Measurements from ENCODE around the gene TLR5.
"Not testable (repeated sequence)": the region's sequence is repeated elsewhere in the genome, so short reads cannot be mapped to it uniquely, and the experiment has no call there.

The TLR5 gene

GRCh38 chr1:223177681-223178080, 34.6 kb upstream of the TLR5 start:
- Histone ChIP-seq H3K9me3 (ENCODE audit: control insufficient read depth in 2 of 2, low read length in 2 of 2) (no peaks in the 10 kb centered on the region), H3K4me3 (ENCODE audit: low read length in 2 of 2) (no peak overlapping the region), H3K9ac (ENCODE audit: low read depth in 1 of 2, low read length in 2 of 2) (no peak overlapping the region), H3K27me3 (ENCODE audit: control insufficient read depth in 2 of 2, insufficient read depth in 2 of 2, low read length in 2 of 2) (no peaks in the 10 kb centered on the region), H3K36me3 (ENCODE audit: control insufficient read depth in 2 of 2, insufficient read depth in 2 of 2, low read length in 2 of 2) (no peaks in the 10 kb centered on the region), H3K4me1 (ENCODE audit: control insufficient read depth in 2 of 2, insufficient read depth in 2 of 2, low read length in 2 of 2) (no peaks in the 10 kb centered on the region), H3K27ac (ENCODE audit: low read depth in 2 of 2, low read length in 2 of 2) (peak overlapping the region in 1 of 2 donors; percentile 16)

GRCh38 chr1:223176437-223176836, 33.4 kb upstream of the TLR5 start:
- Histone ChIP-seq H3K4me1 (ENCODE audit: control insufficient read depth in 2 of 2, insufficient read depth in 2 of 2, low read length in 2 of 2) (no peaks in the 10 kb centered on the region), H3K27me3 (ENCODE audit: control insufficient read depth in 2 of 2, insufficient read depth in 2 of 2, low read length in 2 of 2) (no peaks in the 10 kb centered on the region), H3K4me3 (ENCODE audit: low read length in 2 of 2) (no peak overlapping the region), H3K9ac (ENCODE audit: low read depth in 1 of 2, low read length in 2 of 2) (no peak overlapping the region), H3K27ac (ENCODE audit: low read depth in 2 of 2, low read length in 2 of 2) (peak overlapping the region in 1 of 2 donors; percentile 21), H3K36me3 (ENCODE audit: control insufficient read depth in 2 of 2, insufficient read depth in 2 of 2, low read length in 2 of 2) (no peaks in the 10 kb centered on the region), H3K9me3 (ENCODE audit: control insufficient read depth in 2 of 2, low read length in 2 of 2) (no peaks in the 10 kb centered on the region)

- Histone ChIP-seq H3K27ac (ENCODE audit: low read depth in 2 of 2, low read length in 2 of 2) (peak overlapping the region in 1 of 2 donors; percentile 64), H3K4me1 (ENCODE audit: control insufficient read depth in 2 of 2, insufficient read depth in 2 of 2, low read length in 2 of 2) (no peaks in the 10 kb centered on the region), H3K36me3 (ENCODE audit: control insufficient read depth in 2 of 2, insufficient read depth in 2 of 2, low read length in 2 of 2) (no peaks in the 10 kb centered on the region), H3K27me3 (ENCODE audit: control insufficient read depth in 2 of 2, insufficient read depth in 2 of 2, low read length in 2 of 2) (no peaks in the 10 kb centered on the region), H3K9me3 (ENCODE audit: control insufficient read depth in 2 of 2, low read length in 2 of 2) (no peaks in the 10 kb centered on the region), H3K4me3 (ENCODE audit: low read length in 2 of 2) (no peak overlapping the region), H3K9ac (ENCODE audit: low read depth in 1 of 2, low read length in 2 of 2) (no peak overlapping the region)
Observed at GRCh38 chr1:223175633-223176032, 32.6 kb upstream of the TLR5 start.

GRCh38 chr1:223175032-223175431, 32.0 kb upstream of the TLR5 start:
- Histone ChIP-seq H3K36me3 (ENCODE audit: control insufficient read depth in 2 of 2, insufficient read depth in 2 of 2, low read length in 2 of 2) (no peaks in the 10 kb centered on the region), H3K9ac (ENCODE audit: low read depth in 1 of 2, low read length in 2 of 2) (no peak overlapping the region), H3K9me3 (ENCODE audit: control insufficient read depth in 2 of 2, low read length in 2 of 2) (no peaks in the 10 kb centered on the region), H3K27me3 (ENCODE audit: control insufficient read depth in 2 of 2, insufficient read depth in 2 of 2, low read length in 2 of 2) (no peaks in the 10 kb centered on the region), H3K4me3 (ENCODE audit: low read length in 2 of 2) (no peak overlapping the region), H3K4me1 (ENCODE audit: control insufficient read depth in 2 of 2, insufficient read depth in 2 of 2, low read length in 2 of 2) (no peaks in the 10 kb centered on the region), H3K27ac (ENCODE audit: low read depth in 2 of 2, low read length in 2 of 2) (peak overlapping the region in 1 of 2 donors; percentile 64)

GRCh38 chr1:223169458-223169857, 26.4 kb upstream of the TLR5 start:
- not testable (repeated sequence) for H3K27me3 ChIP-seq (ENCODE audit: control insufficient read depth in 2 of 2, insufficient read depth in 2 of 2, low read length in 2 of 2); H3K9me3 ChIP-seq (ENCODE audit: control insufficient read depth in 2 of 2, low read length in 2 of 2); H3K4me3 ChIP-seq (ENCODE audit: low read length in 2 of 2); H3K9ac ChIP-seq (ENCODE audit: low read depth in 1 of 2, low read length in 2 of 2); H3K27ac ChIP-seq (ENCODE audit: low read depth in 2 of 2, low read length in 2 of 2); H3K36me3 ChIP-seq (ENCODE audit: control insufficient read depth in 2 of 2, insufficient read depth in 2 of 2, low read length in 2 of 2); H3K4me1 ChIP-seq (ENCODE audit: control insufficient read depth in 2 of 2, insufficient read depth in 2 of 2, low read length in 2 of 2)

- H3K27me3 ChIP-seq (ENCODE audit: control insufficient read depth in 2 of 2, insufficient read depth in 2 of 2, low read length in 2 of 2) = no peaks in the 10 kb centered on the region
- no peaks in the 10 kb centered on the region for H3K36me3 ChIP-seq (ENCODE audit: control insufficient read depth in 2 of 2, insufficient read depth in 2 of 2, low read length in 2 of 2)
- H3K27ac ChIP-seq (ENCODE audit: low read depth in 2 of 2, low read length in 2 of 2) = no peak overlapping the region
- H3K4me3 ChIP-seq (ENCODE audit: low read length in 2 of 2) = no peak overlapping the region
- H3K4me1 ChIP-seq (ENCODE audit: control insufficient read depth in 2 of 2, insufficient read depth in 2 of 2, low read length in 2 of 2) = no peaks in the 10 kb centered on the region
- no peaks in the 10 kb centered on the region for H3K9me3 ChIP-seq (ENCODE audit: control insufficient read depth in 2 of 2, low read length in 2 of 2)
- H3K9ac ChIP-seq (ENCODE audit: low read depth in 1 of 2, low read length in 2 of 2) = no peak overlapping the region
Observed at GRCh38 chr1:223161321-223161720, 18.3 kb upstream of the TLR5 start.

- no peak overlapping the region for H3K4me3 ChIP-seq (ENCODE audit: low read length in 2 of 2)
- H3K9me3 ChIP-seq (ENCODE audit: control insufficient read depth in 2 of 2, low read length in 2 of 2) = no peaks in the 10 kb centered on the region
- H3K4me1 ChIP-seq (ENCODE audit: control insufficient read depth in 2 of 2, insufficient read depth in 2 of 2, low read length in 2 of 2) = no peaks in the 10 kb centered on the region
- no peaks in the 10 kb centered on the region for H3K27me3 ChIP-seq (ENCODE audit: control insufficient read depth in 2 of 2, insufficient read depth in 2 of 2, low read length in 2 of 2)
- no peaks in the 10 kb centered on the region for H3K36me3 ChIP-seq (ENCODE audit: control insufficient read depth in 2 of 2, insufficient read depth in 2 of 2, low read length in 2 of 2)
- H3K27ac ChIP-seq (ENCODE audit: low read depth in 2 of 2, low read length in 2 of 2) = no peak overlapping the region
- no peak overlapping the region for H3K9ac ChIP-seq (ENCODE audit: low read depth in 1 of 2, low read length in 2 of 2)
Observed at GRCh38 chr1:223156343-223156742, 13.3 kb upstream of the TLR5 start.

- Histone ChIP-seq H3K27ac (ENCODE audit: low read depth in 2 of 2, low read length in 2 of 2) (no peak overlapping the region), H3K27me3 (ENCODE audit: control insufficient read depth in 2 of 2, insufficient read depth in 2 of 2, low read length in 2 of 2) (no peaks in the 10 kb centered on the region), H3K4me1 (ENCODE audit: control insufficient read depth in 2 of 2, insufficient read depth in 2 of 2, low read length in 2 of 2) (no peaks in the 10 kb centered on the region), H3K4me3 (ENCODE audit: low read length in 2 of 2) (no peak overlapping the region), H3K36me3 (ENCODE audit: control insufficient read depth in 2 of 2, insufficient read depth in 2 of 2, low read length in 2 of 2) (no peaks in the 10 kb centered on the region), H3K9me3 (ENCODE audit: control insufficient read depth in 2 of 2, low read length in 2 of 2) (no peaks in the 10 kb centered on the region), H3K9ac (ENCODE audit: low read depth in 1 of 2, low read length in 2 of 2) (no peak overlapping the region)
Observed at GRCh38 chr1:223155153-223155552, 12.1 kb upstream of the TLR5 start.

- no peak overlapping the region for H3K4me3 ChIP-seq (ENCODE audit: low read length in 2 of 2)
- H3K27me3 ChIP-seq (ENCODE audit: control insufficient read depth in 2 of 2, insufficient read depth in 2 of 2, low read length in 2 of 2) = no peaks in the 10 kb centered on the region
- H3K9me3 ChIP-seq (ENCODE audit: control insufficient read depth in 2 of 2, low read length in 2 of 2) = no peaks in the 10 kb centered on the region
- H3K36me3 ChIP-seq (ENCODE audit: control insufficient read depth in 2 of 2, insufficient read depth in 2 of 2, low read length in 2 of 2) = no peaks in the 10 kb centered on the region
- H3K9ac ChIP-seq (ENCODE audit: low read depth in 1 of 2, low read length in 2 of 2) = no peak overlapping the region
- H3K27ac ChIP-seq (ENCODE audit: low read depth in 2 of 2, low read length in 2 of 2) = no peak overlapping the region
- H3K4me1 ChIP-seq (ENCODE audit: control insufficient read depth in 2 of 2, insufficient read depth in 2 of 2, low read length in 2 of 2) = no peaks in the 10 kb centered on the region
Observed at GRCh38 chr1:223153177-223154119, 10.4 kb upstream of the TLR5 start.

GRCh38 chr1:223152399-223152798, 9.4 kb upstream of the TLR5 start:
- Histone ChIP-seq H3K9ac (ENCODE audit: low read depth in 1 of 2, low read length in 2 of 2) (no peak overlapping the region), H3K36me3 (ENCODE audit: control insufficient read depth in 2 of 2, insufficient read depth in 2 of 2, low read length in 2 of 2) (no peaks in the 10 kb centered on the region), H3K4me3 (ENCODE audit: low read length in 2 of 2) (no peak overlapping the region), H3K27me3 (ENCODE audit: control insufficient read depth in 2 of 2, insufficient read depth in 2 of 2, low read length in 2 of 2) (no peaks in the 10 kb centered on the region), H3K9me3 (ENCODE audit: control insufficient read depth in 2 of 2, low read length in 2 of 2) (peaks cover 0 to 3% of the 10 kb centered on the region in 2 donors), H3K4me1 (ENCODE audit: control insufficient read depth in 2 of 2, insufficient read depth in 2 of 2, low read length in 2 of 2) (no peaks in the 10 kb centered on the region), H3K27ac (ENCODE audit: low read depth in 2 of 2, low read length in 2 of 2) (no peak overlapping the region)
